GM18498 (cell line): ENCODE data around the gene TCF19.
A peak's percentile ranks its signal among the peaks of the same experiment; 100 is the strongest.
"Not testable (repeated sequence)": the region's sequence is repeated elsewhere in the genome, so short reads cannot be mapped to it uniquely, and the experiment has no call there.

ENCODE experiments used
- ATAC-seq: cut with Tn5 transposase; IDR thresholded peaks from one replicate; pipeline ENCODE4 v1.9.1; 2021; ENCODE audit warnings: mild to moderate bottlenecking, moderate library complexity; ENCODE audit not compliant: unreplicated experiment

TCF19 gene

DNA sequence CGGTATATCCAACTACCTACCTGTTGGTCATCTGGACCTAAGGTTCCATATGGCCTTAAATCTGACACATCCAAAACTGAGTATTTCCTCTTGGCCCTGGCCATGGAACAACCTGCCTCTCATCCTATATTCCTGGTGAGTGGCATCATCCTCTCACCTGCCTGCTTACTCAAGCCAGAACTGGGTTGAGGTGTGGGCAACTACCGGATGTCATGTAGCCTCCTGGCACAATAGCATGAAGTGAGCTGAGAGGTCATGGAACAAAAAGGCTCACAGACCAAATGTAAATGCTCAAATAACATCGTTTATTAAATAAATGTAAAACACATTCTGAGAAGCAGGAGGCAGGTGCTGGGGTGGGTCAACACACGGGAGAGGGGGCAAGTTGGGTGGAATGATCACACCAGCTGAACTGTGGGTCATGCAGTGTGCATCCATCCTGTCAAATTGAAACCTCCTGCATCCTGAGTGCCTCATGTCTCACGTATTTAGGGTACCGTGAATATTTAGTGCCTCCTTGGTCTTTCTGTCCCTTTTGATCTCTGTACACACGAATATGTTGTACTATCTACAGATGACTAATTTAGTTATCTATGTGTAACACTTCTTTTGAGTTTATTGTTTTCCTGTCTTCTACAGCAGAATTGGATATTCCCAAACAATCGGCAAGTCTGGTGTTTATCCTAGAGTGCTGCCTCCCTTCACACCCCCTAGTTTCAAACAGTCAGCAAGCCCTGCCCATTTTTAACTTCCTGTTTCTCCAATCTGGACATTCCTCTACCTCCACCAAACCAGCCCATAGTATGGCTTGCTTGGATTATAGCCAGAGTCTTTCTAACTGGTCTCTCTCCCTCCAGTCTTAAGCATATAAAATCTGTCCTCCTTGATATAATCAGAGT, 20.0 kb downstream of the TCF19 start:
- ATAC-seq: no peak

DNA sequence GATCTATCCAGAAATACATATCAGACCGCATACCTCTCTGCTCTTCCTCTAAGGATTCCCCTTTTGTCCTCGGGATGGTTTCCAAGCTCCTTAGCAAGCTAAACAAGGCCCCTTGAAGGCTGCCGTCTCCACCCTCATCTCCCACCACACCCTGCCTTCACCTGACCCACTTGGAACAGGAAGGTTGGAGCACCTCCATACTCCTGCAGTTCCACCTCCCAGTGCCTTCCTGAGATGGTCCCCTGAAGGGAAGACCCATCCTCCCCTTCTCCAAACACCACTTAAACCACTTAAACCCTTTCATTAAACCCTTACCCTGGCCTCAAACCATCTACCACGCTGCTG, 20.6 kb downstream of the TCF19 start:
- no peak for ATAC-seq

GRCh38 chr6:31179896-31180295, 21.5 kb downstream of the TCF19 start:
- no peak for ATAC-seq

GRCh38 chr6:31180500-31180899, 22.1 kb downstream of the TCF19 start:
- peak; percentile 82 for ATAC-seq

DNA sequence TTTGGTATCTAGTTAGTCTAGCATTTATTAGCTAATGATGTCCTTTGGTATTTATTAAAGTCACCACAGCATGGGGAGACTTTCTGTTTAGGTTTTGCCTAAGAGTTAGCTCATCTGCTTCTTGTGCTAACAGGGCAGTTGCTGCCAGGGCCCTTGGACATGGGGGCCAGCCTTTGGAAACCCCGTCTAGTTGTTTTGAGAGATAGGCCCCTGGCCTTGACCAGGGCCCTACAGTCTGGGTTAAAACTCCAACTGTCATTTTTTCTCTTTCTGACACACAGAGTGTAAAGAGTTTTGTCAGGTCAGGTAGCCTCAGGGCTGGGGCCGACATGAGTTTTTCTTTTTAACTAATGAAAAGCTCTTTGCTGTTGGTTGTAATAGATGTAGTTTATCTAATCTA, 24.9 kb downstream of the TCF19 start:
- ATAC-seq: not testable (repeated sequence)

DNA sequence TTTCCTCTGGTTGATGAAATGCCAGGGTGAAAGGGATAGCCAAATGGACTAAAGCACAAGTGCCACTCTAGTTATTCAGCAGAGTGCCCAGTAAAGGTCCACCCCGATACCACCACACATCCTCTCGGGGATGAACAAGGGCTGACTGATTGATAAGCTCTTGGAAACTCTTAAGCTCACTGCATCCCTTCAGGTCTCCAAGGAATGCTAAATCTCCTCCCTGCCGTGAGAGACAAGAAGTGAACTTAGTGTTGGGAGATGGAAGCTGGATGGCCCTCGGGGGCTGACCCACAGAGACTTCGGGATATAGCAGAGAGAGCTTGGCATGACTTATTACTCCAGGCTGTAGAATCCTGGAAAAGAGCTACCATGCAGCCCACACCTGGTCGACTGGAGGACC, 25.5 kb downstream of the TCF19 start:
- ATAC-seq: not testable (repeated sequence)

GRCh38 chr6:31185695-31186051, 27.3 kb downstream of the TCF19 start:
- not testable (repeated sequence) for ATAC-seq

DNA sequence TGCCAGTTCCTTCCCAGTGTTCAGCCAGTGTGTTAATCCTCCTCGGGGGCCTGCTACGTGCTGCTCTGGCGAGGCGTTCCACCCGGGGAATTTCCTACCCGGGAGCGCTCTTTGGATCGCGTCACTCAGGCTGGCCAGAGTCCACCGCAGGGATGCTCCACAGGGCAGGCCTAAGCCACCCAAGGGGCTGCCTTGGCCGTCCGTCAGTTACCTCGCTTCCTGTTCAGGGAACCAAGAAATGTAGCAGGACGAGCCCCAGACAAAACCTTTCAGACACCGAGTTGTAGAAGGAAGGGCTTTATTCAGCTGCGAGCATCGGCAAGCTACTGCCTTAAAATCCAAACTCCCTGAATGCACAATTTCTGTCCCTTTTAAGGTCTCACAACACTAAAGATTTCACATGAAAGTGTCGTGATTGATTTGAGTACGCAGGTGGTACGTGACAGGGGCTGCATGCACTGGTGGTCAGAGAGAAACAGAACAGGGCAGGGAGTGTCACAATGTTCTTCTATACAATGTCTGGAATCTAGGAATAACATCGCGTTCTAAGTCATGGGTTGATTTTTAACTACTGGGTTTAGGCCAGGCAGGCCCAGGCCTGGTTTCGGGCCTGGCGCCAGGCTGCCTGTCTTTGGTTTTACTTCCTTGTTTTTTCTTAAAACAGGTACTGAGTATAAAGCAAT, 27.8 kb downstream of the TCF19 start:
- ATAC-seq: no peak

DNA sequence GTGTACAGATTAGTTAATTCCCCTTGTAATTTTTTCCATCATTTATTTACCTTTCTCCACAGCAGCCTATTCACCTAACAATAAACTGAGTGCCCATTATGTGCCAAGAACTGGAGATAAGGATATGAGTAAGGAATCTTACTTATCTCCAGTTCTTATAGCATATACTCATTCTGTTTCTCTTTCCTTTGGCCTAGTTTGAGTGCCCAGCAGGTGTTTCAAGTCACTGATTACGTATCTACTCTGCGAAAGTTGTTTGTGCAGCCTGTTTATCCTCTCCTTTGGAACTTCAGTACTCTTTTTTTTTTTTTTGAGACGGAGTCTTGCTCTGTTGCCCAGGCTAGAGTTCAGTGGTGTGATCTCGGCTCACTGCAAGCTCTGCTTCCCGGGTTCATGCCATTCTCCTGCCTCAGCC, 29.4 kb downstream of the TCF19 start:
- ATAC-seq: no peak

- not testable (repeated sequence) for ATAC-seq
These were observed 30.8 kb downstream of the TCF19 start for GRCh38 chr6:31189223-31189622.

GRCh38 chr6:31190488-31190887, 32.1 kb downstream of the TCF19 start:
- peak; percentile 74 for ATAC-seq

GRCh38 chr6:31192431-31193105, 34.2 kb downstream of the TCF19 start:
- not testable (repeated sequence) for ATAC-seq

- no peak for ATAC-seq
These were observed 34.8 kb downstream of the TCF19 start for GRCh38 chr6:31193206-31193605.

- ATAC-seq: no peak
These were observed 35.9 kb downstream of the TCF19 start for GRCh38 chr6:31194061-31194834.

DNA sequence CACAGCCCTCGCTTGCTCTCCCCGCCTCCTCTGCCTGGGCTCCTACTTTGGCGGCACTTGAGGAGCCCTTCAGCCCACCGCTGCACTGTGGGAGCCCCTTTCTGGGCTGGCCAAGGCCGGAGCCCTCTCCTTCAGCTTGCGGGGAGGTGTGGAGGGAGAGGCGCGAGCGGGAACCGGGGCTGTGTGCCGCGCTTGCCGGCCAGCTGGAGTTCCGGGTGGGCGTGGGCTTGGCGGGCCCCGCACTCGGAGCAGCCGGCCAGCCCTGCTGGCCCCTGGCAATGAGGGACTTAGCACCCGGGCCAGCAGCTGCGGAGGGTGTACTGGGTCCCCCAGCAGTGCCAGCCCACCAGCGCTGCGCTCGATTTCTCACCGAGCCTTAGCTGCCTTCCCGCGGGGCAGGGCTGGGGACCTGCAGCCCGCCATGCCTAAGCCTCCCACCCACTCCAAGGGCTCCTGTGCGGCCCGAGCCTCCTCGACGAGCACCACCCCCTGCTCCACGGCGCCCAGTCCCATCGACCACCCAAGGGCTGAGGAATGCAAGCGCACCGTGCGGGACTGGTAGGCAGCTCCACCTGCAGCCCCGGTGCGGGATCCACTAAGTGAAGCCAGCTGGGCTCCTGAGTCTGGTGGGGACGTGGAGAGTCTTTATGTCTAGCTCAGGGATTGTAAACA, 37.1 kb downstream of the TCF19 start:
- not testable (repeated sequence) for ATAC-seq

GRCh38 chr6:31196251-31197022, 38.0 kb downstream of the TCF19 start:
- ATAC-seq: peak; percentile 4

DNA sequence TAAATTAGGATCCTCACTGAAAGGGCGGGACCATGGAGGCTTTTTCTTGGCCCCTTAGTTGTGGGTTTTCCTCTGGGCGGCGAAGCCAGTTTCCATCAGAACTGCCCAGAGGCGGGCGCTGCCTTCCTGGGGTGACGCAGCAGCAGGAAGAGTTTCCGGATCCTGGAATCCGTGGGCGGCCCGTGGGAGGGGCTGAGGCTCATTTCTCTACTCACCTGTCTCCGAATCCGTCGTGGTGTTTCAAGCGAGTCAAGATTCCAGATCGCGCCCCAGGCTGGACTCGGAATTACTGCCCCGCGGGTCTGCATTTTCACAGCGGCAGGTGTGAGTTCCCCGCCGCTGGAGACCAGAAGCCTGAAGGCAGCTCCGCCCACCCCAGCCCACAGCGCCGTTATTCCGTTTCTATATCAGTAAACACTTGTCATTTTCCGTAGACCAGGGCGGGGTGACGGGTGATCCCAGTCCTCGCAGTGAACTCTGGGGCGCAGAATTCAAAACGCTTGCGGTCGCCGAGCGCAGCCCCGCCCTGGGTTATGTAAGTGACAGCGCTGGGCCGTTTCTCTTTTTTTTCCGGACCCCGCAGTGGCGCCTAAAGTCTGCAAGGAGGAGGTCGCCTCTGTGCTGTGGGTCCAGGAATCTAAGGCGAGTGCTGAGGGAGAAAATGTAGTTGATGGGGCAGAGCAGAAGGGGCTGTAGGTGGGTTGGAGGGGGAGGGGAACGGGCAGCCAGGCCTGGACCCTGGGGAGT, 39.3 kb downstream of the TCF19 start:
- peak; percentile 63 for ATAC-seq

- not testable (repeated sequence) for ATAC-seq
These were observed 40.7 kb downstream of the TCF19 start for GRCh38 chr6:31199105-31199452.
